ENCODE results near the gene AP4E1. TPM values are rescaled to one million over a fixed set of nuclear protein-coding genes. Genes with fewer than 3 reads are reported as not detected.

AP4E1 gene
- total and polyA plus RNA-seq, 2 of the 4 experiments (the other 2 are of a cell fraction): 3.1 to 6.8 TPM

GRCh38 chr15:50872832-50873426, 35.6 kb upstream of the AP4E1 start:
- ChIA-PET CTCF (interaction anchor here (1.0 kb wide), 1 partner anchor 140 kb away, joined by 4 read pairs; no protein-coding TSS in a partner anchor), POLR2A (ENCODE audit: unreplicated experiment) (no interaction called here)
- Histone ChIP-seq H4K8ac (ENCODE audit: low read depth in 2 of 2, low read length in 2 of 2) (no peak overlapping the region), H3K14ac (replicated peaks; ENCODE audit: low read depth, low read length) (no peak overlapping the region), H2AK5ac (ENCODE audit: low read depth, low read length) (no peak overlapping the region), H2AFZ (replicated peaks; ENCODE audit: low read length, poor library complexity) (no peak overlapping the region), H2BK5ac (ENCODE audit: low read depth, low read length, poor library complexity, severe bottlenecking) (no peak overlapping the region), H2BK120ac (ENCODE audit: low read depth, low read length) (no peak overlapping the region), H4K5ac (ENCODE audit: low read depth, low read length) (no peak overlapping the region), H3K4me2 (ENCODE audit: low read depth, low read length) (no peak overlapping the region), H3K27me3 (ENCODE audit: control insufficient read depth, insufficient read depth, low read length) (peaks cover 30% of the 10 kb centered on the region), H3K56ac (ENCODE audit: extremely low read depth, insufficient read depth, low read length) (no peak overlapping the region), H3K79me1 (ENCODE audit: low read depth in 1 of 2, low read length in 2 of 2) (no peaks in the 10 kb centered on the region), H3K9ac (ENCODE audit: low read depth, low read length) (no peak overlapping the region), H3K9me3 (ENCODE audit: control insufficient read depth, insufficient read depth, low read length) (no peaks in the 10 kb centered on the region), H3K4me1 (ENCODE audit: control insufficient read depth, insufficient read depth, low read length) (no peaks in the 10 kb centered on the region), H3K4ac (ENCODE audit: low read depth, low read length) (no peak overlapping the region), H3K4me3 (ENCODE audit: insufficient read depth, low read depth, low read length) (no peak overlapping the region), H3K18ac (ENCODE audit: low read depth, low read length) (no peak overlapping the region), H3K36me3 (ENCODE audit: control insufficient read depth, insufficient read depth, low read length) (no peaks in the 10 kb centered on the region), H2AK9ac (replicated peaks; ENCODE audit: low read depth, low read length, poor library complexity) (no peak overlapping the region), H3K9me1 (ENCODE audit: insufficient read depth, low read length) (no peaks in the 10 kb centered on the region), H3K27ac (ENCODE audit: insufficient read depth, low read length) (no peak overlapping the region), H2BK20ac (ENCODE audit: low read depth, low read length) (no peak overlapping the region), H4K91ac (ENCODE audit: insufficient read depth, low read depth, low read length) (no peak overlapping the region), H2BK15ac (ENCODE audit: low read depth, low read length) (no peak overlapping the region), H3K23ac (ENCODE audit: low read depth, low read length) (no peak overlapping the region), H4K20me1 (ENCODE audit: insufficient read depth, low read length) (no peaks in the 10 kb centered on the region)
- ATAC-seq (ENCODE audit: low read depth) (no peak), DNase-seq (no peak)
- in situ Hi-C loops (cut with MboI; ENCODE audit: low sequenced_read_pairs) (no loop called here), dilution Hi-C loops (cut with HindIII; ENCODE audit: low sequenced_read_pairs, unreplicated experiment) (no loop called here), intact Hi-C loops (cut with micrococcal nuclease) (no loop called here)
- no CpG with 5 or more reads among the region's 3 CpGs for WGBS, 2 experiments (ENCODE audit: extremely low coverage in 2 of 2, insufficient read length in 1 of 2)
- no TSS peak for BruUV-seq (replicated peaks)
- TF ChIP-seq SMC3 (IDR thresholded peaks at IDR 0.05; ENCODE audit: low read depth, low read length) (no peak), RAD21 (IDR thresholded peaks at IDR 0.05; ENCODE audit: low read length) (no peak), CEBPB (IDR thresholded peaks at IDR 0.05; ENCODE audit: low read depth, low read length) (no peak), POLR2A (IDR thresholded peaks at IDR 0.05; ENCODE audit: low read depth, low read length) (no peak), CTCF (conservative IDR thresholded peaks at IDR 0.05; ENCODE audit: low read depth, low read length) (no peak), CHD1 (IDR thresholded peaks at IDR 0.05; ENCODE audit: low read depth, low read length) (no peak), USF2 (IDR thresholded peaks at IDR 0.05; ENCODE audit: low read depth, low read length) (no peak)

Data from IMR-90 (cell line).